SK-N-SH (cell line): ENCODE results near the gene NOP9. TPM values are rescaled to one million over a fixed set of nuclear protein-coding genes. Genes with fewer than 3 reads are reported as not detected.

ENCODE experiments used
- CTCF ChIA-PET: fragments of 300-600, 350-600 bp; formaldehyde crosslinking; extraction: SDS; loops from one replicate; lab custom pipeline; 2021; lab: Yijun Ruan, JAX
- POLR2A ChIA-PET: fragments of 350-600 bp; sonication (Branson Sonifier 250); formaldehyde crosslinking; extraction: SDS; loops from one replicate; lab custom pipeline; 2020; ENCODE audit warnings: antibody characterized with exemption, inconsistent platforms; lab: Yijun Ruan, JAX
- DNase-seq: peaks from one replicate; pipeline ENCODE4 v3.0.0; 2012
- H2AFZ ChIP-seq: fragments of 200-600 bp; sonication (generic); 2 replicates; pipeline ENCODE4 v1.8.1; 2016; ENCODE audit warnings: antibody characterized with exemption, mild to moderate bottlenecking, low read depth
- H3F3A ChIP-seq: fragments of 200-600 bp; sonication (generic); replicated peaks from 2 replicates; pipeline ENCODE3; 2016; ENCODE audit warnings: antibody characterized with exemption, mild to moderate bottlenecking; ENCODE audit not compliant: insufficient read depth
- H3K27ac ChIP-seq, 2 experiments: fragments of 200-500 bp in 1 of 2; fragments of 200-600 bp in 1 of 2; sonication (Bioruptor generic) in 1 of 2; sonication (generic), shearing (Covaris generic) in 1 of 2; 2 replicates each; pipeline versions ENCODE4 v1.5.1 to v1.6.1; 2014 to 2016; ENCODE audit warnings: low read depth in 2 of 2, inconsistent platforms in 1 of 2, low read length in 1 of 2, mild to moderate bottlenecking in 1 of 2, mixed read lengths in 1 of 2
- H3K27me3 ChIP-seq: fragments of 200-600 bp; sonication (generic), shearing (Covaris generic); 2 replicates; pipeline ENCODE4 v1.6.1; 2016; ENCODE audit warnings: mixed run types; ENCODE audit not compliant: insufficient read depth
- H3K36me3 ChIP-seq, 2 experiments: fragments of 200-500 bp in 1 of 2; fragments of 200-600 bp in 1 of 2; sonication (Bioruptor generic) in 1 of 2; sonication (generic) in 1 of 2; replicated peaks in 1 of 2; 2 replicates each; pipeline versions ENCODE3 to v1.5.1; 2014 to 2016; ENCODE audit warnings: low read length in 1 of 2, mild to moderate bottlenecking in 1 of 2; ENCODE audit not compliant: insufficient read depth in 2 of 2, control insufficient read depth in 1 of 2
- H3K4me1 ChIP-seq, 2 experiments: fragments of 200-500 bp in 1 of 2; fragments of 200-600 bp in 1 of 2; sonication (Bioruptor generic) in 1 of 2; sonication (generic), shearing (Covaris generic) in 1 of 2; 2 replicates each; pipeline versions ENCODE4 v1.5.1 to v1.6.1; 2014 to 2016; ENCODE audit warnings: low read depth in 1 of 2, low read length in 1 of 2, mixed run types in 1 of 2; ENCODE audit not compliant: insufficient read depth in 2 of 2, control insufficient read depth in 1 of 2
- H3K4me2 ChIP-seq: fragments of 200-600 bp; sonication (generic), shearing (Covaris generic); 2 replicates; pipeline ENCODE4 v1.6.1; 2017; ENCODE audit warnings: mixed run types
- H3K4me3 ChIP-seq, 2 experiments: fragments of 200-500 bp in 1 of 2; fragments of 200-600 bp in 1 of 2; sonication (Bioruptor generic) in 1 of 2; sonication (generic), shearing (Covaris generic) in 1 of 2; 2 replicates each; pipeline versions ENCODE4 v1.5.1 to v1.8.1; 2014 to 2016; ENCODE audit warnings: low read depth in 2 of 2, inconsistent platforms in 1 of 2, low read length in 1 of 2, mild to moderate bottlenecking in 1 of 2, mixed read lengths in 1 of 2, moderate library complexity in 1 of 2
- H3K79me2 ChIP-seq: fragments of 200-600 bp; sonication (generic); 2 replicates; pipeline ENCODE4 v1.8.1; 2017; ENCODE audit warnings: mild to moderate bottlenecking; ENCODE audit not compliant: insufficient read depth
- H3K9ac ChIP-seq: fragments of 200-600 bp; sonication (generic); 2 replicates; pipeline ENCODE4 v1.6.1; 2017; ENCODE audit warnings: mixed run types
- H3K9me2 ChIP-seq: fragments of 200-600 bp; sonication (generic); 2 replicates; pipeline ENCODE4 v1.6.1; 2017; ENCODE audit warnings: mixed run types
- H3K9me3 ChIP-seq: fragments of 200-600 bp; sonication (generic); 2 replicates; pipeline ENCODE4 v1.6.1; 2017; ENCODE audit warnings: mixed run types, mild to moderate bottlenecking, moderate library complexity
- H4K20me1 ChIP-seq: fragments of 200-600 bp; sonication (generic); 2 replicates; pipeline ENCODE4 v1.6.1; 2017; ENCODE audit warnings: mild to moderate bottlenecking, mixed run types; ENCODE audit not compliant: insufficient read depth
- CTCF ChIP-seq: fragments of 200-600 bp; sonication (generic); IDR thresholded peaks from 2 replicates; pipeline ENCODE4 v1.6.1; 2017; ENCODE audit warnings: antibody characterized with exemption, mild to moderate bottlenecking, moderate library complexity
- ELF1 ChIP-seq: IDR thresholded peaks from 2 replicates; pipeline ENCODE4 v1.4.0; 2012
- EP300 ChIP-seq, 2 experiments: IDR thresholded peaks; 2 replicates each; pipeline versions ENCODE4 v1.4.0 to v1.6.1; 2012; ENCODE audit warnings: borderline replicate concordance in 1 of 2, low read depth in 1 of 2, low read length in 1 of 2
- EZH2phosphoT487 ChIP-seq: fragments of 200-600 bp; sonication (generic); IDR thresholded peaks from 2 replicates; pipeline ENCODE4 v1.6.1; 2017; ENCODE audit warnings: low read depth, mixed run types, mild to moderate bottlenecking, antibody characterized with exemption, moderate library complexity, borderline replicate concordance
- GABPA ChIP-seq: IDR thresholded peaks from 2 replicates; pipeline ENCODE4 v1.4.0; 2012; ENCODE audit warnings: low read depth, mild to moderate bottlenecking
- GATA2 ChIP-seq: sonication (generic); formaldehyde crosslinking; IDR thresholded peaks from 2 replicates; pipeline ENCODE4 v1.5.0; 2020; ENCODE audit warnings: mild to moderate bottlenecking, missing genetic modification reagents
- MEF2A ChIP-seq: IDR thresholded peaks from 2 replicates; pipeline ENCODE4 v1.4.0; 2012; ENCODE audit warnings: low read depth, borderline replicate concordance
- NFIC ChIP-seq: IDR thresholded peaks from 2 replicates; pipeline ENCODE4 v1.4.0; 2012; ENCODE audit warnings: borderline replicate concordance
- PBX3 ChIP-seq: IDR thresholded peaks from 2 replicates; pipeline ENCODE4; 2012
- POLR2AphosphoS5 ChIP-seq: IDR thresholded peaks from 2 replicates; pipeline ENCODE4 v1.6.1; 2012; ENCODE audit warnings: low read depth, low read length
- RAD21 ChIP-seq: IDR thresholded peaks from 2 replicates; pipeline ENCODE4 v1.6.1; 2012; ENCODE audit warnings: mild to moderate bottlenecking, low read length
- RCOR1 ChIP-seq: fragments of 150-350 bp; IDR thresholded peaks from 2 replicates; pipeline ENCODE4 v1.6.1; 2017; ENCODE audit warnings: antibody characterized with exemption, low read length
- SMC3 ChIP-seq: IDR thresholded peaks from 2 replicates; pipeline ENCODE4 v1.6.1; 2012; ENCODE audit warnings: low read depth, low read length, improper control_type of control experiment
- USF2 ChIP-seq: fragments of 150-350 bp; IDR thresholded peaks from 2 replicates; pipeline ENCODE4 v1.6.1; 2017; ENCODE audit warnings: antibody characterized with exemption, low read length, low read depth, borderline replicate concordance
- YY1 ChIP-seq: IDR thresholded peaks from 2 replicates; pipeline ENCODE4 v1.4.0; 2012; ENCODE audit warnings: low read depth, mild to moderate bottlenecking
- WGBS: methylation state at CpG from one replicate; pipeline ENCODE4 v1.1.6; 2017; ENCODE audit warnings: low lambda C conversion rate; 5-methylcytosine and 5-hydroxymethylcytosine counted together
- polyA plus RNA-seq, 3 experiments: library from polyadenylated mRNA; depleted of rRNA; stranded (reverse); fragments of >200 nt; gene quantifications; 2 replicates each; pipeline ENCODE4 v1.2.3, GENCODE V29; 2012
- TF ChIP-seq, protein P1 (sequence below): IDR thresholded peaks from 2 replicates; pipeline ENCODE4 v1.4.0; 2012; ENCODE audit warnings: low read depth
- TF ChIP-seq, protein P2 (sequence below): fragments of 150-350 bp; IDR thresholded peaks from 2 replicates; pipeline ENCODE4 v1.6.1; 2016; ENCODE audit warnings: mild to moderate bottlenecking, low read depth, low read length

Gene NOP9
- polyA plus RNA-seq, 1 of the 3 experiments (the other 2 are of a cell fraction), result 11.9 TPM

DNA sequence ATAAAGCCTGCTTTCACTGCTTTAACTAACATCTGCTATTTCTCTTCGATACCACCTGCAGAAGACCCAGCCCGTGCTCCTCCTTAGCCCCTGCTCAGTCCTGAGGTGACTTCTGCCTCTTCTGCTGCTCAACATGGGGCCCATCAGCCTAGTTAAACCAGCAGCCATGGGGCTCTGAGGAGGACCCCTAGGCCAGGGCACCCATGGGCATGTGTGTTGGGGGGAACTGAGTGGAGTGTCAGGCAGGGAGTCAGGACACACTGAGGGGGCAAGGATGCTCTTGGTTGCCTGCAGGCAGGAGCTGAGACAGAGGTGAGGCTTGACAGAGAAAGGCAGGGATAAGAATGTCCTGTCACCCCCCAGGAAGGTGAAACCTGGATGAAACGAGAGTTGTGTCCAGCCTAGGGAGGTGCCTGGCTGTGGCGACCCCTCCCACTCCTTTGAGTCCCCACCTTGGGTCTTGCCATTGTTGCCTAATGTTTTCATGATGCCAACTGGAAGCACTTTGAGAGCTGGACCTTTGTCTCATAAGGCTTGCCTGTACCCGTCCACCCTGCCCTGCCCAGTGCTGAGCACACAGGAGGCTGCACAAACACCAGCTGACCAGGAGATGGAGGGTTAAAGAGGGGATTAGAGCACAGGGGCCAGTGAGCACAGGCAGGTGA is 15.7 kb upstream of the NOP9 start:
- Histone ChIP-seq H3K9ac (no peak overlapping the region), H3F3A (no peaks in the 10 kb centered on the region), H3K4me3 (no peak overlapping the region), H3K4me1 (peaks cover 0 to 10% of the 10 kb centered on the region in 2 experiments; a peak in 1 of 4 replicates), H3K79me2 (no peaks in the 10 kb centered on the region), H3K4me2 (no peak overlapping the region), H3K27me3 (no peaks in the 10 kb centered on the region), H2AFZ (no peak overlapping the region), H4K20me1 (no peaks in the 10 kb centered on the region), H3K27ac (no peak overlapping the region), H3K9me2 (no peaks in the 10 kb centered on the region), H3K36me3 (no peaks in the 10 kb centered on the region), H3K9me3 (no peaks in the 10 kb centered on the region)
- ChIA-PET POLR2A (interaction anchor here (1.2 kb wide), 2 partner anchors 13 to 42 kb away, joined by 4 to 5 read pairs; partner anchors contain the start of genes RABGGTA and TINF2), CTCF (interaction anchor here (1.0 to 8.9 kb wide), 4 partner anchors 12 to 41 kb away, joined by 4 to 87 read pairs (median 27); partner anchors contain the start of genes CIDEB, DHRS1, NOP9 and RABGGTA)
- WGBS, result 81% methylated on average over 5 of the region's 5 CpGs
- no peak for DNase-seq
- TF ChIP-seq POLR2AphosphoS5 (no peak), RCOR1 (no peak), EP300 (IDR thresholded peaks at IDR 0.05; ENCODE audit: borderline replicate concordance in 1 of 2, low read depth in 1 of 2, low read length in 1 of 2) (no peak), YY1 (no peak), USF2 (no peak), NFIC (no peak), EZH2phosphoT487 (no peak), PBX3 (no peak), MEF2A (no peak), CTCF (no peak), GATA2 (CRISPR knock-in tag) (no peak), ELF1 (no peak), SMC3 (no peak), RAD21 (no peak), GABPA (no peak)
- TF ChIP-seq, protein P1, sequence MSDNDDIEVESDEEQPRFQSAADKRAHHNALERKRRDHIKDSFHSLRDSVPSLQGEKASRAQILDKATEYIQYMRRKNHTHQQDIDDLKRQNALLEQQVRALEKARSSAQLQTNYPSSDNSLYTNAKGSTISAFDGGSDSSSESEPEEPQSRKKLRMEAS, result no peak
- TF ChIP-seq, protein P2, sequence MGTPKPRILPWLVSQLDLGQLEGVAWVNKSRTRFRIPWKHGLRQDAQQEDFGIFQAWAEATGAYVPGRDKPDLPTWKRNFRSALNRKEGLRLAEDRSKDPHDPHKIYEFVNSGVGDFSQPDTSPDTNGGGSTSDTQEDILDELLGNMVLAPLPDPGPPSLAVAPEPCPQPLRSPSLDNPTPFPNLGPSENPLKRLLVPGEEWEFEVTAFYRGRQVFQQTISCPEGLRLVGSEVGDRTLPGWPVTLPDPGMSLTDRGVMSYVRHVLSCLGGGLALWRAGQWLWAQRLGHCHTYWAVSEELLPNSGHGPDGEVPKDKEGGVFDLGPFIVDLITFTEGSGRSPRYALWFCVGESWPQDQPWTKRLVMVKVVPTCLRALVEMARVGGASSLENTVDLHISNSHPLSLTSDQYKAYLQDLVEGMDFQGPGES, result no peak
- TF ChIP-seq, all 33 proteins: peak for 0
